ENCODE measurements around the gene FTO. TPM values are rescaled to one million over a fixed set of nuclear protein-coding genes. Genes with fewer than 3 reads are reported as not detected.
"Not testable (repeated sequence)": the region's sequence is repeated elsewhere in the genome, so short reads cannot be mapped to it uniquely, and the experiment has no call there.

FTO gene
- total RNA-seq, 1 experiment from 2014 or later: 57.4 TPM

DNA sequence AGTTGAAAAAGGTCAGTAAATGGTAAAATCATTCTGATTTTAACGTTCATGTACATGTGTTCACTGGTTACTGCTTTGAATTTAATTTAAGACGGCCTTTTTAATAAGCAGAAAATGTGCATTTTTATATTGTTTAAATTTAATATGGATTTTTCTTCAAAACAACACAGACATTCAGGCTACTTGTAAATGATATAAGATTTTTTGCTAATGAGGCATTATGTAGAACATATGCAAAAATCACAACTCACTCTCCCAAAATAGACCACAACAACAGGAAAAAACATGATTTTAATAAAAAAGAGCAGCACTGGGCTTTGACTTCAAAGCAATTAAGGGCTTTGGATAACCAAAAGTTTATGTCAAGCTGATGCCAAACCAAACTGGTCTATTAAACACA, 22.6 kb upstream of the FTO start:
- Mint-ChIP-seq H3K9me3 (peaks cover 8% of the 10 kb centered on the region), H3K36me3 (peaks cover 18% of the 10 kb centered on the region), H3K27ac (no peak overlapping the region), H3K4me1 (peaks cover 10% of the 10 kb centered on the region), H3K4me3 (no peak overlapping the region), H3K27me3 (ENCODE audit: low read depth) (no peaks in the 10 kb centered on the region)
- DNase-seq (ENCODE audit: low spot score) (no peak), ATAC-seq (no peak)
- no peak for TF ChIP-seq CBFB (CRISPR knock-in tag; IDR thresholded peaks at IDR 0.05; ENCODE audit: low read depth)
- TF ChIP-seq FOXJ3 (CRISPR knock-in tag; IDR thresholded peaks at IDR 0.05; ENCODE audit: borderline replicate concordance): no peak
- TF ChIP-seq MXD4 (CRISPR knock-in tag; IDR thresholded peaks at IDR 0.05; ENCODE audit: borderline replicate concordance): no peak
- no peak for TF ChIP-seq JAZF1 (CRISPR knock-in tag; IDR thresholded peaks at IDR 0.05)
- TF ChIP-seq, protein P1, sequence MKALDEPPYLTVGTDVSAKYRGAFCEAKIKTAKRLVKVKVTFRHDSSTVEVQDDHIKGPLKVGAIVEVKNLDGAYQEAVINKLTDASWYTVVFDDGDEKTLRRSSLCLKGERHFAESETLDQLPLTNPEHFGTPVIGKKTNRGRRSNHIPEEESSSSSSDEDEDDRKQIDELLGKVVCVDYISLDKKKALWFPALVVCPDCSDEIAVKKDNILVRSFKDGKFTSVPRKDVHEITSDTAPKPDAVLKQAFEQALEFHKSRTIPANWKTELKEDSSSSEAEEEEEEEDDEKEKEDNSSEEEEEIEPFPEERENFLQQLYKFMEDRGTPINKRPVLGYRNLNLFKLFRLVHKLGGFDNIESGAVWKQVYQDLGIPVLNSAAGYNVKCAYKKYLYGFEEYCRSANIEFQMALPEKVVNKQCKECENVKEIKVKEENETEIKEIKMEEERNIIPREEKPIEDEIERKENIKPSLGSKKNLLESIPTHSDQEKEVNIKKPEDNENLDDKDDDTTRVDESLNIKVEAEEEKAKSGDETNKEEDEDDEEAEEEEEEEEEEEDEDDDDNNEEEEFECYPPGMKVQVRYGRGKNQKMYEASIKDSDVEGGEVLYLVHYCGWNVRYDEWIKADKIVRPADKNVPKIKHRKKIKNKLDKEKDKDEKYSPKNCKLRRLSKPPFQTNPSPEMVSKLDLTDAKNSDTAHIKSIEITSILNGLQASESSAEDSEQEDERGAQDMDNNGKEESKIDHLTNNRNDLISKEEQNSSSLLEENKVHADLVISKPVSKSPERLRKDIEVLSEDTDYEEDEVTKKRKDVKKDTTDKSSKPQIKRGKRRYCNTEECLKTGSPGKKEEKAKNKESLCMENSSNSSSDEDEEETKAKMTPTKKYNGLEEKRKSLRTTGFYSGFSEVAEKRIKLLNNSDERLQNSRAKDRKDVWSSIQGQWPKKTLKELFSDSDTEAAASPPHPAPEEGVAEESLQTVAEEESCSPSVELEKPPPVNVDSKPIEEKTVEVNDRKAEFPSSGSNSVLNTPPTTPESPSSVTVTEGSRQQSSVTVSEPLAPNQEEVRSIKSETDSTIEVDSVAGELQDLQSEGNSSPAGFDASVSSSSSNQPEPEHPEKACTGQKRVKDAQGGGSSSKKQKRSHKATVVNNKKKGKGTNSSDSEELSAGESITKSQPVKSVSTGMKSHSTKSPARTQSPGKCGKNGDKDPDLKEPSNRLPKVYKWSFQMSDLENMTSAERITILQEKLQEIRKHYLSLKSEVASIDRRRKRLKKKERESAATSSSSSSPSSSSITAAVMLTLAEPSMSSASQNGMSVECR (CRISPR knock-in tag; IDR thresholded peaks at IDR 0.05; ENCODE audit: borderline replicate concordance): no peak
- TF ChIP-seq, protein P2, sequence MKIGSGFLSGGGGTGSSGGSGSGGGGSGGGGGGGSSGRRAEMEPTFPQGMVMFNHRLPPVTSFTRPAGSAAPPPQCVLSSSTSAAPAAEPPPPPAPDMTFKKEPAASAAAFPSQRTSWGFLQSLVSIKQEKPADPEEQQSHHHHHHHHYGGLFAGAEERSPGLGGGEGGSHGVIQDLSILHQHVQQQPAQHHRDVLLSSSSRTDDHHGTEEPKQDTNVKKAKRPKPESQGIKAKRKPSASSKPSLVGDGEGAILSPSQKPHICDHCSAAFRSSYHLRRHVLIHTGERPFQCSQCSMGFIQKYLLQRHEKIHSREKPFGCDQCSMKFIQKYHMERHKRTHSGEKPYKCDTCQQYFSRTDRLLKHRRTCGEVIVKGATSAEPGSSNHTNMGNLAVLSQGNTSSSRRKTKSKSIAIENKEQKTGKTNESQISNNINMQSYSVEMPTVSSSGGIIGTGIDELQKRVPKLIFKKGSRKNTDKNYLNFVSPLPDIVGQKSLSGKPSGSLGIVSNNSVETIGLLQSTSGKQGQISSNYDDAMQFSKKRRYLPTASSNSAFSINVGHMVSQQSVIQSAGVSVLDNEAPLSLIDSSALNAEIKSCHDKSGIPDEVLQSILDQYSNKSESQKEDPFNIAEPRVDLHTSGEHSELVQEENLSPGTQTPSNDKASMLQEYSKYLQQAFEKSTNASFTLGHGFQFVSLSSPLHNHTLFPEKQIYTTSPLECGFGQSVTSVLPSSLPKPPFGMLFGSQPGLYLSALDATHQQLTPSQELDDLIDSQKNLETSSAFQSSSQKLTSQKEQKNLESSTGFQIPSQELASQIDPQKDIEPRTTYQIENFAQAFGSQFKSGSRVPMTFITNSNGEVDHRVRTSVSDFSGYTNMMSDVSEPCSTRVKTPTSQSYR (CRISPR knock-in tag; IDR thresholded peaks at IDR 0.05): no peak
- TF ChIP-seq KAT7 (CRISPR knock-in tag; IDR thresholded peaks at IDR 0.05; ENCODE audit: borderline replicate concordance): no peak
- no peak for TF ChIP-seq ZNF263 (CRISPR knock-in tag; IDR thresholded peaks at IDR 0.05; ENCODE audit: low read depth)
- TF ChIP-seq ETV6 (CRISPR knock-in tag; IDR thresholded peaks at IDR 0.05): no peak
- no peak for TF ChIP-seq MLX (CRISPR knock-in tag; IDR thresholded peaks at IDR 0.05)
- ChIA-PET CTCF (no interaction called here), POLR2A (no interaction called here)

- DNase-seq (ENCODE audit: low spot score); H3K27ac Mint-ChIP-seq; H3K9me3 Mint-ChIP-seq; POLR2A ChIA-PET; CTCF ChIA-PET; ATAC-seq; H3K4me1 Mint-ChIP-seq; H3K4me3 Mint-ChIP-seq; H3K27me3 Mint-ChIP-seq (ENCODE audit: low read depth): not testable (repeated sequence)
- H3K36me3 Mint-ChIP-seq: peaks cover 18% of the 10 kb centered on the region
Measured at GRCh38 chr16:53685334-53685733, 18.6 kb upstream of the FTO start.

DNA sequence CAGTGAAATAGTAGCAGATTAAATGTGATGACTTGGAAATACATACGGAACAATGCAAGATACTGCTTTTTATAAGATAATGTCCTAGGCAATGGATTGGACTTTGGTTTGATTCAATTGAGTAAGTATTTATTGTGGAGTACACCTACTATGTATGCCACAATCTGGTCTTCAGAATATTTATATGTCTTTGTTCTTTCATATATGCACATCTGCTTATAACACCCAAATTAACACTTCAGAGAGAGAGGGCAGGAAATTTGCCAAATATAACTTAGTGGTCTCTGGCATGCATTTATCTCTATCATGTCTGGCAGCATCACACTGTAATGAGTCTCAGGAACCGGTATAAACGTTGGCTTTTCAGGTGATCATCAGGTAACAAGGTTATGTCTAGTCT, 17.2 kb upstream of the FTO start:
- Mint-ChIP-seq H3K4me1 (0 out of 2 replicates have a peak, but pooled peaks cover under 1% of the 10 kb centered on the region), H3K27ac (no peak overlapping the region), H3K4me3 (no peak overlapping the region), H3K9me3 (peaks cover 8% of the 10 kb centered on the region), H3K27me3 (ENCODE audit: low read depth) (no peaks in the 10 kb centered on the region), H3K36me3 (peaks cover 18% of the 10 kb centered on the region)
- no peak for DNase-seq (ENCODE audit: low spot score)
- ChIA-PET POLR2A (no interaction called here), CTCF (no interaction called here)
- no peak for ATAC-seq
- TF ChIP-seq, protein P3, sequence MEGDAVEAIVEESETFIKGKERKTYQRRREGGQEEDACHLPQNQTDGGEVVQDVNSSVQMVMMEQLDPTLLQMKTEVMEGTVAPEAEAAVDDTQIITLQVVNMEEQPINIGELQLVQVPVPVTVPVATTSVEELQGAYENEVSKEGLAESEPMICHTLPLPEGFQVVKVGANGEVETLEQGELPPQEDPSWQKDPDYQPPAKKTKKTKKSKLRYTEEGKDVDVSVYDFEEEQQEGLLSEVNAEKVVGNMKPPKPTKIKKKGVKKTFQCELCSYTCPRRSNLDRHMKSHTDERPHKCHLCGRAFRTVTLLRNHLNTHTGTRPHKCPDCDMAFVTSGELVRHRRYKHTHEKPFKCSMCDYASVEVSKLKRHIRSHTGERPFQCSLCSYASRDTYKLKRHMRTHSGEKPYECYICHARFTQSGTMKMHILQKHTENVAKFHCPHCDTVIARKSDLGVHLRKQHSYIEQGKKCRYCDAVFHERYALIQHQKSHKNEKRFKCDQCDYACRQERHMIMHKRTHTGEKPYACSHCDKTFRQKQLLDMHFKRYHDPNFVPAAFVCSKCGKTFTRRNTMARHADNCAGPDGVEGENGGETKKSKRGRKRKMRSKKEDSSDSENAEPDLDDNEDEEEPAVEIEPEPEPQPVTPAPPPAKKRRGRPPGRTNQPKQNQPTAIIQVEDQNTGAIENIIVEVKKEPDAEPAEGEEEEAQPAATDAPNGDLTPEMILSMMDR (IDR thresholded peaks at IDR 0.05): no peak
- no peak for TF ChIP-seq ZMAT4 (CRISPR knock-in tag; IDR thresholded peaks at IDR 0.05)
- TF ChIP-seq, protein P4, sequence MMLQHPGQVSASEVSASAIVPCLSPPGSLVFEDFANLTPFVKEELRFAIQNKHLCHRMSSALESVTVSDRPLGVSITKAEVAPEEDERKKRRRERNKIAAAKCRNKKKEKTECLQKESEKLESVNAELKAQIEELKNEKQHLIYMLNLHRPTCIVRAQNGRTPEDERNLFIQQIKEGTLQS (CRISPR knock-in tag; conservative IDR thresholded peaks at IDR 0.05): no peak
- TF ChIP-seq CBFB (CRISPR knock-in tag; IDR thresholded peaks at IDR 0.05; ENCODE audit: low read depth): no peak
- TF ChIP-seq, protein P5, sequence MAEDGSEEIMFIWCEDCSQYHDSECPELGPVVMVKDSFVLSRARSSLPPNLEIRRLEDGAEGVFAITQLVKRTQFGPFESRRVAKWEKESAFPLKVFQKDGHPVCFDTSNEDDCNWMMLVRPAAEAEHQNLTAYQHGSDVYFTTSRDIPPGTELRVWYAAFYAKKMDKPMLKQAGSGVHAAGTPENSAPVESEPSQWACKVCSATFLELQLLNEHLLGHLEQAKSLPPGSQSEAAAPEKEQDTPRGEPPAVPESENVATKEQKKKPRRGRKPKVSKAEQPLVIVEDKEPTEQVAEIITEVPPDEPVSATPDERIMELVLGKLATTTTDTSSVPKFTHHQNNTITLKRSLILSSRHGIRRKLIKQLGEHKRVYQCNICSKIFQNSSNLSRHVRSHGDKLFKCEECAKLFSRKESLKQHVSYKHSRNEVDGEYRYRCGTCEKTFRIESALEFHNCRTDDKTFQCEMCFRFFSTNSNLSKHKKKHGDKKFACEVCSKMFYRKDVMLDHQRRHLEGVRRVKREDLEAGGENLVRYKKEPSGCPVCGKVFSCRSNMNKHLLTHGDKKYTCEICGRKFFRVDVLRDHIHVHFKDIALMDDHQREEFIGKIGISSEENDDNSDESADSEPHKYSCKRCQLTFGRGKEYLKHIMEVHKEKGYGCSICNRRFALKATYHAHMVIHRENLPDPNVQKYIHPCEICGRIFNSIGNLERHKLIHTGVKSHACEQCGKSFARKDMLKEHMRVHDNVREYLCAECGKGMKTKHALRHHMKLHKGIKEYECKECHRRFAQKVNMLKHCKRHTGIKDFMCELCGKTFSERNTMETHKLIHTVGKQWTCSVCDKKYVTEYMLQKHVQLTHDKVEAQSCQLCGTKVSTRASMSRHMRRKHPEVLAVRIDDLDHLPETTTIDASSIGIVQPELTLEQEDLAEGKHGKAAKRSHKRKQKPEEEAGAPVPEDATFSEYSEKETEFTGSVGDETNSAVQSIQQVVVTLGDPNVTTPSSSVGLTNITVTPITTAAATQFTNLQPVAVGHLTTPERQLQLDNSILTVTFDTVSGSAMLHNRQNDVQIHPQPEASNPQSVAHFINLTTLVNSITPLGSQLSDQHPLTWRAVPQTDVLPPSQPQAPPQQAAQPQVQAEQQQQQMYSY (CRISPR knock-in tag; IDR thresholded peaks at IDR 0.05): no peak
- TF ChIP-seq, protein P6, sequence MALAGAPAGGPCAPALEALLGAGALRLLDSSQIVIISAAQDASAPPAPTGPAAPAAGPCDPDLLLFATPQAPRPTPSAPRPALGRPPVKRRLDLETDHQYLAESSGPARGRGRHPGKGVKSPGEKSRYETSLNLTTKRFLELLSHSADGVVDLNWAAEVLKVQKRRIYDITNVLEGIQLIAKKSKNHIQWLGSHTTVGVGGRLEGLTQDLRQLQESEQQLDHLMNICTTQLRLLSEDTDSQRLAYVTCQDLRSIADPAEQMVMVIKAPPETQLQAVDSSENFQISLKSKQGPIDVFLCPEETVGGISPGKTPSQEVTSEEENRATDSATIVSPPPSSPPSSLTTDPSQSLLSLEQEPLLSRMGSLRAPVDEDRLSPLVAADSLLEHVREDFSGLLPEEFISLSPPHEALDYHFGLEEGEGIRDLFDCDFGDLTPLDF (CRISPR knock-in tag; IDR thresholded peaks at IDR 0.05): no peak
- TF ChIP-seq NFE2L1 (CRISPR knock-in tag; IDR thresholded peaks at IDR 0.05): no peak
